Thoracic aorta (tissue), 2 donors: ENCODE data around the gene RPA3. TPM values are rescaled to one million over a fixed set of nuclear protein-coding genes. Genes with fewer than 3 reads are reported as not detected.

Experiments used
- ATAC-seq: fragments of 150-250 bp; one replicate; pipeline ENCODE4 v1.8.0; 2017; ENCODE audit warnings: low read depth; ENCODE audit not compliant: insufficient number of reproducible peaks, low FRiP score
- DNase-seq: peaks from one replicate; pipeline ENCODE4 v3.0.0-alpha.2; 2020; ENCODE audit warnings: low spot score
- H3K27ac ChIP-seq, 2 donors: fragments of 200-600 bp; sonication (generic); 1 replicate in 1 of 2; 2 replicates in 1 of 2; pipeline ENCODE4 v1.5.1; 2016; ENCODE audit warnings: mild to moderate bottlenecking in 2 of 2, moderate library complexity in 2 of 2
- H3K27me3 ChIP-seq: fragments of 200-600 bp; sonication (generic); replicated peaks from 2 replicates; pipeline ENCODE4 v1.6.0; 2016; ENCODE audit warnings: mild to moderate bottlenecking; ENCODE audit not compliant: insufficient read depth
- H3K36me3 ChIP-seq: fragments of 200-600 bp; sonication (generic); one replicate; pipeline ENCODE4 v1.5.1; 2016
- H3K4me1 ChIP-seq, 2 donors: fragments of 200-600 bp; sonication (generic); 1 replicate in 1 of 2; 2 replicates in 1 of 2; pipeline versions ENCODE4 v1.5.1 to v1.6.0; 2016; ENCODE audit warnings: low read depth in 2 of 2, mild to moderate bottlenecking in 1 of 2; ENCODE audit not compliant: control insufficient read depth in 1 of 2
- H3K4me3 ChIP-seq: fragments of 200-600 bp; sonication (generic); 2 replicates; pipeline ENCODE4 v1.5.1; 2016; ENCODE audit warnings: mild to moderate bottlenecking
- H3K9me3 ChIP-seq: fragments of 200-600 bp; sonication (generic); 2 replicates; pipeline ENCODE4 v1.5.1; 2016
- total RNA-seq, 2 donors: library from RNA; depleted of rRNA; stranded (reverse); fragments of >200 nt; gene quantifications; one replicate each; pipeline versions ENCODE4 v1.1.0 to v1.2.3, GENCODE V29; 2016
- TF ChIP-seq, protein P1 (sequence below): fragments of 200-600 bp; sonication (generic); IDR thresholded peaks from one replicate; pipeline ENCODE4 v1.5.1; 2019; ENCODE audit warnings: antibody characterized with exemption

The RPA3 gene
- total RNA-seq, 2 donors from 2014 or later, result 2.7 to 13.7 TPM

DNA sequence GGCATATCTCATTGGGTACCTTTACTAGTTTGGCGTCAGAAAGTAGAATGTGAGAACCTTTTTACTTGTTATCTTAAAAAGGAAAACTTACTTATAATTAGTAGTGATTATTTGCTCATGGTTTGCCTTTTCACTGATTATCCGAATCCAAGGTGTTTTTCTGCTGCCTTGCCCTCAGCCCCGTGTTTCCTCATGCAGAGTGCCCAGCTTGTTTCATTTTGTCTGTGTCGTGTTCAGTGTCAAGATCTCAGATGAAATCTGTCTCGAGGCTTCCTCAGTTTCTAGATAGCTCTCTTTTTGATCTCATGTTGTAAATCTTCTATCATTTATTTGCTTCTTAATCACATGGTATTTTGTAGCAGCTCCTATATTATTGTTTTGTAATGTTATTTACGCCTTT lies 30.1 kb downstream of the RPA3 start:
- peak overlapping the region; percentile 53 for H3K4me3 ChIP-seq
- H3K9me3 ChIP-seq, result no peaks in the 10 kb centered on the region
- H3K4me1 ChIP-seq, result peaks cover 8 to 30% of the 10 kb centered on the region in 2 donors
- TF ChIP-seq, protein P1, sequence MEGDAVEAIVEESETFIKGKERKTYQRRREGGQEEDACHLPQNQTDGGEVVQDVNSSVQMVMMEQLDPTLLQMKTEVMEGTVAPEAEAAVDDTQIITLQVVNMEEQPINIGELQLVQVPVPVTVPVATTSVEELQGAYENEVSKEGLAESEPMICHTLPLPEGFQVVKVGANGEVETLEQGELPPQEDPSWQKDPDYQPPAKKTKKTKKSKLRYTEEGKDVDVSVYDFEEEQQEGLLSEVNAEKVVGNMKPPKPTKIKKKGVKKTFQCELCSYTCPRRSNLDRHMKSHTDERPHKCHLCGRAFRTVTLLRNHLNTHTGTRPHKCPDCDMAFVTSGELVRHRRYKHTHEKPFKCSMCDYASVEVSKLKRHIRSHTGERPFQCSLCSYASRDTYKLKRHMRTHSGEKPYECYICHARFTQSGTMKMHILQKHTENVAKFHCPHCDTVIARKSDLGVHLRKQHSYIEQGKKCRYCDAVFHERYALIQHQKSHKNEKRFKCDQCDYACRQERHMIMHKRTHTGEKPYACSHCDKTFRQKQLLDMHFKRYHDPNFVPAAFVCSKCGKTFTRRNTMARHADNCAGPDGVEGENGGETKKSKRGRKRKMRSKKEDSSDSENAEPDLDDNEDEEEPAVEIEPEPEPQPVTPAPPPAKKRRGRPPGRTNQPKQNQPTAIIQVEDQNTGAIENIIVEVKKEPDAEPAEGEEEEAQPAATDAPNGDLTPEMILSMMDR, result no peak
- no peaks in the 10 kb centered on the region for H3K36me3 ChIP-seq
- DNase-seq, result no peak
- H3K27me3 ChIP-seq, result no peaks in the 10 kb centered on the region
- ATAC-seq, result no peak
- H3K27ac ChIP-seq, result peak overlapping the region in 1 of 2 donors; percentile 38

- Histone ChIP-seq H3K4me3 (peak overlapping the region; percentile 53), H3K36me3 (no peaks in the 10 kb centered on the region), H3K4me1 (peaks cover 8 to 36% of the 10 kb centered on the region in 2 donors), H3K27me3 (no peaks in the 10 kb centered on the region), H3K27ac (peak overlapping the region in 1 of 2 donors; percentile 38), H3K9me3 (no peaks in the 10 kb centered on the region)
- DNase-seq (no peak), ATAC-seq (no peak)
- TF ChIP-seq, protein P1, result no peak
These were observed 30.6 kb downstream of the RPA3 start for GRCh38 chr7:7687800-7688199.

GRCh38 chr7:7686811-7687508 lies 31.4 kb downstream of the RPA3 start:
- no peak for DNase-seq
- peaks cover 8 to 42% of the 10 kb centered on the region in 2 donors for H3K4me1 ChIP-seq
- TF ChIP-seq, protein P1, result no peak
- H3K27ac ChIP-seq, result peak overlapping the region in 1 of 2 donors; percentile 38
- no peaks in the 10 kb centered on the region for H3K36me3 ChIP-seq
- no peak overlapping the region for H3K4me3 ChIP-seq
- H3K9me3 ChIP-seq, result no peaks in the 10 kb centered on the region
- ATAC-seq, result no peak
- no peaks in the 10 kb centered on the region for H3K27me3 ChIP-seq

- Histone ChIP-seq H3K4me3 (no peak overlapping the region), H3K27ac (no peak overlapping the region), H3K27me3 (no peaks in the 10 kb centered on the region), H3K36me3 (no peaks in the 10 kb centered on the region), H3K9me3 (no peaks in the 10 kb centered on the region), H3K4me1 (peaks cover 5 to 32% of the 10 kb centered on the region in 2 donors)
- DNase-seq (no peak), ATAC-seq (no peak)
- TF ChIP-seq, protein P1, result no peak
These were observed 35.5 kb downstream of the RPA3 start for GRCh38 chr7:7682861-7683260.

DNA sequence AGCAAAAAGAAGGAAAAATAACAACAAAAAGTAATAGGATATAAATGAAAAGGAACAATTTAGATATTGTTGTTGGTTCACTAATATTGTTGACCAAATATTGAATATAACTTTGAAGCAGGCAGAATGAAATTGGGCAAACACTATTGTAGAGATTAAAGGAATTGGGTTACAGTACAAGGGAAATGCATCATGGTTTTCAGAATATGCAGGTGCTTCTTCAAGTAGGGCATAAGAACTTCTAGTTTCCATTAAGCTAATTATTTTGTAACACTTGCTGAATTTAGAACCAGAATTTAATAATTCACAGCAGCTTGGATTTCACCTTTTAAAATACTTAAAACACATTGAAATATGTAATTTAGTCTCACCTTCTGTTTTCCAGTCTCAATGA lies 36.5 kb downstream of the RPA3 start:
- Histone ChIP-seq H3K9me3 (no peaks in the 10 kb centered on the region), H3K36me3 (no peaks in the 10 kb centered on the region), H3K4me3 (no peak overlapping the region), H3K27ac (no peak overlapping the region), H3K4me1 (peaks cover 0 to 23% of the 10 kb centered on the region in 2 donors), H3K27me3 (no peaks in the 10 kb centered on the region)
- TF ChIP-seq, protein P1, result no peak
- ATAC-seq (no peak), DNase-seq (no peak)
